HEK293T (cell line): ENCODE results near the gene CPT1A.

Source experiments
- BHLHE40 ChIP-seq: fragments of 450-650 bp; IDR thresholded peaks from 2 replicates; pipeline ENCODE4 v1.6.1; 2016; ENCODE audit warnings: mild to moderate bottlenecking, moderate library complexity, borderline replicate concordance
- CTBP1 ChIP-seq: fragments of 450-650 bp; IDR thresholded peaks from 2 replicates; pipeline ENCODE4 v1.6.1; 2016; ENCODE audit warnings: borderline replicate concordance
- FOXM1 ChIP-seq: fragments of 450-650 bp; IDR thresholded peaks from 2 replicates; pipeline ENCODE4 v1.6.1; 2017; ENCODE audit warnings: mild to moderate bottlenecking, borderline replicate concordance
- HDGF ChIP-seq: fragments of 450-650 bp; IDR thresholded peaks from 2 replicates; pipeline ENCODE4 v1.6.1; 2017; ENCODE audit warnings: antibody characterized with exemption, borderline replicate concordance
- NFRKB ChIP-seq: fragments of 450-650 bp; IDR thresholded peaks from 2 replicates; pipeline ENCODE4 v1.6.1; 2016; ENCODE audit warnings: mild to moderate bottlenecking, moderate library complexity
- SP1 ChIP-seq: fragments of 450-650 bp; IDR thresholded peaks from 2 replicates; pipeline ENCODE4 v1.6.1; 2017

DNA sequence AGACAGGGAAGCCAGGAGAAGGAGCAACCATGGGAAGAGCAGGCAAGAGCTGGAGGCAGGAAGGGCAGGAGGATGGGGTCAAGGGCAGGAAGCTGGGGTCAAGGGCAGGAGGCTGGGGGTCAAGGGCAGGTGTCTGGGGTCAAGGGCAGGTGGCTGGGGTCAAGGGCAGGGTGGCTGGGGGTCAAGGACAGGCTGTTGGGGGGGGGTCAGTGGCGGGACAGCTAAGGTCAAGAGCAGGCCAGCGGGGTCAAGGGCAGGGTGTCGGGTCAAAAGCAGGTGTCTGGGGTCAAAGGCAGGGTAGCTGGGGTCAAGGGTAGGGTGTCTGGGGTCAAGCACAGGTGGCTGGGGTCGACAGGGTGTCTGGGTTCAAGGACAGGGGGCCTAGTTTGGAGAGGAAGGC lies 24.2 kb downstream of the CPT1A start:
- no peak for TF ChIP-seq BHLHE40
- no peak for TF ChIP-seq SP1
- TF ChIP-seq FOXM1, result no peak
- TF ChIP-seq NFRKB, result no peak
- no peak for TF ChIP-seq CTBP1
- TF ChIP-seq HDGF, result no peak
